ENCODE measurements around the gene COCH.

DNA sequence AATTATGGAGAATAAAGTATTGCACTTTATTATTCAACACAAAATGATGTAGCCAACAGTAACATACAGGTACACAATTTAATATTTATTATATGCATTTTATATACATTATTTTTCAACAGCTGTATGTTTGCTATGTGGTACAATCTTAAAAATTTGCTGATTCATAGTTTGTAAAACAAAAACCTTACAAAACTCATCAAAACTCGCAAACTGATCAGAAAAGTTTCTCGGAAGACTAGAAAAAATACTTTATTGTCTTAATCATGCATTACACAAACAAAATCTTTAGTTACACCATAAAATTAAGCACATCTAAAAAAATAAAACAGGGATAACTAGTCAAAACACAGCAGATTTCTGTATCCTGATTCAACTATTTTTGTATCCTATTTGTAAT is 19.5 kb downstream of the COCH start:
- TF ChIP-seq, protein P1, sequence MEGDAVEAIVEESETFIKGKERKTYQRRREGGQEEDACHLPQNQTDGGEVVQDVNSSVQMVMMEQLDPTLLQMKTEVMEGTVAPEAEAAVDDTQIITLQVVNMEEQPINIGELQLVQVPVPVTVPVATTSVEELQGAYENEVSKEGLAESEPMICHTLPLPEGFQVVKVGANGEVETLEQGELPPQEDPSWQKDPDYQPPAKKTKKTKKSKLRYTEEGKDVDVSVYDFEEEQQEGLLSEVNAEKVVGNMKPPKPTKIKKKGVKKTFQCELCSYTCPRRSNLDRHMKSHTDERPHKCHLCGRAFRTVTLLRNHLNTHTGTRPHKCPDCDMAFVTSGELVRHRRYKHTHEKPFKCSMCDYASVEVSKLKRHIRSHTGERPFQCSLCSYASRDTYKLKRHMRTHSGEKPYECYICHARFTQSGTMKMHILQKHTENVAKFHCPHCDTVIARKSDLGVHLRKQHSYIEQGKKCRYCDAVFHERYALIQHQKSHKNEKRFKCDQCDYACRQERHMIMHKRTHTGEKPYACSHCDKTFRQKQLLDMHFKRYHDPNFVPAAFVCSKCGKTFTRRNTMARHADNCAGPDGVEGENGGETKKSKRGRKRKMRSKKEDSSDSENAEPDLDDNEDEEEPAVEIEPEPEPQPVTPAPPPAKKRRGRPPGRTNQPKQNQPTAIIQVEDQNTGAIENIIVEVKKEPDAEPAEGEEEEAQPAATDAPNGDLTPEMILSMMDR (IDR thresholded peaks at IDR 0.05; ENCODE audit: low read length): no peak
- TF ChIP-seq EZH2 (optimal IDR thresholded peaks at IDR 0.05; ENCODE audit: low read depth, low read length) (no peak), EZH2phosphoT487 (IDR thresholded peaks at IDR 0.05; ENCODE audit: low read length) (no peak)

Measured in MM.1S (cell line).